Measurements from ENCODE around the gene TNFAIP8.

Gene TNFAIP8

GRCh38 chr5:119370486-119370885, 14.7 kb downstream of the TNFAIP8 start:
- TF ChIP-seq, protein P1, sequence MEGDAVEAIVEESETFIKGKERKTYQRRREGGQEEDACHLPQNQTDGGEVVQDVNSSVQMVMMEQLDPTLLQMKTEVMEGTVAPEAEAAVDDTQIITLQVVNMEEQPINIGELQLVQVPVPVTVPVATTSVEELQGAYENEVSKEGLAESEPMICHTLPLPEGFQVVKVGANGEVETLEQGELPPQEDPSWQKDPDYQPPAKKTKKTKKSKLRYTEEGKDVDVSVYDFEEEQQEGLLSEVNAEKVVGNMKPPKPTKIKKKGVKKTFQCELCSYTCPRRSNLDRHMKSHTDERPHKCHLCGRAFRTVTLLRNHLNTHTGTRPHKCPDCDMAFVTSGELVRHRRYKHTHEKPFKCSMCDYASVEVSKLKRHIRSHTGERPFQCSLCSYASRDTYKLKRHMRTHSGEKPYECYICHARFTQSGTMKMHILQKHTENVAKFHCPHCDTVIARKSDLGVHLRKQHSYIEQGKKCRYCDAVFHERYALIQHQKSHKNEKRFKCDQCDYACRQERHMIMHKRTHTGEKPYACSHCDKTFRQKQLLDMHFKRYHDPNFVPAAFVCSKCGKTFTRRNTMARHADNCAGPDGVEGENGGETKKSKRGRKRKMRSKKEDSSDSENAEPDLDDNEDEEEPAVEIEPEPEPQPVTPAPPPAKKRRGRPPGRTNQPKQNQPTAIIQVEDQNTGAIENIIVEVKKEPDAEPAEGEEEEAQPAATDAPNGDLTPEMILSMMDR (IDR thresholded peaks at IDR 0.05; ENCODE audit: insufficient read depth, low read depth, low read length, missing control alignments) = no peak
- no peak for DNase-seq (ENCODE audit: low read depth)
- no peak overlapping the region for H3K4me3 ChIP-seq (ENCODE audit: low read depth, low read length)

DNA sequence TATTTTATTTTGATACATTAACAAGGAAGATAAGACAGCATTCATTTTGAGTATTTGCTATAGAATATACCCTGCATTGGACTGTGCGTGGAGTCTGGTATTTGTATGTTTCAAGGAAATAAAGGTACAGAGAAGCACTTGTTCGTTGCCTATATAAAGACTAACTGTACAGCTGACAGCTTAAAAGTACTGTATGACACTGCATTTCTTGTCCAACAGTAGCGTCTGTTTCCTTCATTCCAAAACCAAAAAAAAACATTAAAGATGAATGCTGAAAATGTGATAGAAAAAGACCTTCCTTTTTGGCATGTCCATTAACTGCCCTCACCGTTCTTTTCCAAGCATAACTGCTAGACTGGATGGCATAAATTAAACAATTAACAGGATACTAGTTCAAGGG, 15.3 kb downstream of the TNFAIP8 start:
- no peak for DNase-seq (ENCODE audit: low read depth)
- TF ChIP-seq, protein P1 (IDR thresholded peaks at IDR 0.05; ENCODE audit: insufficient read depth, low read depth, low read length, missing control alignments) = no peak
- H3K4me3 ChIP-seq (ENCODE audit: low read depth, low read length) = no peak overlapping the region

- TF ChIP-seq, protein P1 (IDR thresholded peaks at IDR 0.05; ENCODE audit: insufficient read depth, low read depth, low read length, missing control alignments) = no peak
- peak; percentile 73 for DNase-seq (ENCODE audit: low read depth)
- H3K4me3 ChIP-seq (ENCODE audit: low read depth, low read length) = no peak overlapping the region
Observed at GRCh38 chr5:119373449-119373858, 17.6 kb downstream of the TNFAIP8 start.

DNA sequence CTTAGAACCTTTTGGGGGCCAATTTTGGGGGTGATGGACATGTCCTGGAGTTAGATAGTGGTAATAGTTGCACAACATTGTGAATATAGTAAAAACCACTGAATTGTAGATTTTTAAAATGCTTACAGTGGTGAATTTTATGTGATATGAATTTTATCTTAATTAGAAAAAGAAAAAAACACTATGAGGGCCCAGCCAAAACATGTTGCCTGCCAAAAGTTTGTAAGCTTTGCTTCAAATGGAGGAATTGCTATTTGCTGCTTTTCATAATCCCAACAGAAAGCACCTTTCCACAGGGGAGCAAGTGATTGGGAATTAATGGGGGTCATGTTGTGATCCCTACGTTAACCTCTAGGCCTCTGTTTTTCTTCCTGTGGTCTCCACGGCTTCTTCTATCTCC, 19.1 kb downstream of the TNFAIP8 start:
- TF ChIP-seq, protein P1 (IDR thresholded peaks at IDR 0.05; ENCODE audit: insufficient read depth, low read depth, low read length, missing control alignments) = no peak
- no peak for DNase-seq (ENCODE audit: low read depth)
- no peak overlapping the region for H3K4me3 ChIP-seq (ENCODE audit: low read depth, low read length)

DNA sequence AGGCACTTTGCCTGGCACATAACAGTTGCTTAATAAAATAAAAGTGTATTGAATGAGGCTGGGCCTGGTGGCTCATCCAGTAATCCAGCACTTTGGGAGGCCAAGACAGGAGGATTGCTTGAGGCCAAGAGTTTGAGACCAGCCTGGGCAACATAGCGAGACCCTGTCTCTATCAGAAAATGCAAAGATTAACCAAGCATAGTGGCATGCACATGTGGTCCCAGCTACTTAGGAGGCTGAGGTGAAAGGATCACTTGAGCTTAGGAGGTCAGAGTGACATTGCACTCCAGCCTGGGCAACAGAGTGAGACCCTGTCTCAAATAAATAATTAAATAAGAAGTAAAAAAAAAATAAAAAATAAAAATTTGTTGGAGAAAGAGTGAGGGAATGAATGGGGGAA, 21.2 kb downstream of the TNFAIP8 start:
- TF ChIP-seq, protein P1 (IDR thresholded peaks at IDR 0.05; ENCODE audit: insufficient read depth, low read depth, low read length, missing control alignments) = no peak
- no peak for DNase-seq (ENCODE audit: low read depth)
- H3K4me3 ChIP-seq (ENCODE audit: low read depth, low read length) = no peak overlapping the region

DNA sequence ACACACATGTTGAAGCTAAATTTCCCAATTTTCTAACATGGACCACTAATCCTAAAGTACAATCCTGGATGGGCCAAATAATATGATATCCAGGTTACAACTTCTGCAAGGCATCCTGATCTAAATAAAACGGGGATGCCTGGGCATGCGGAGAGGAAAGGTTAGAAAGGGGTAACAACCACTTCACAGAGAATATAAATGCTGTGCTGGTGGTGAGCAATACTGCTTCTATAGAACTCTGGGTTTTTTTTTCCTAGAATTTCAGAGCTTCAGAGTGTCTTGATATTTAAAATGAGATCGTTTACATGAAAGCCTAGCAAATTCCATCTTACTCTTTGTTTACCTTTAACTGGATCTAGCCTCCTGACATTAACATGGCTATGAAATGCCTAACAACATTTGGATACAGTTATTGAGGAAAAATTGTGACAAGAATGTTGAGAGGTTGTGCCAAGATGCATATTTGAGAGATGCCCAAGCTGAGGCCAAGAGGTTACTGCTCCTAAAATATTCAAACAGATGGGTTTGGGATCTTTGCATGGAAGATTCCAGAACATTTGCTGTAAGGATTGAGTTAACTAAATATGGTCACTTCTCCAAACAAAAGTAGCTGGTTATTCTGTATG, 22.4 kb downstream of the TNFAIP8 start:
- no peak overlapping the region for H3K4me3 ChIP-seq (ENCODE audit: low read depth, low read length)
- DNase-seq (ENCODE audit: low read depth) = no peak
- TF ChIP-seq, protein P1 (IDR thresholded peaks at IDR 0.05; ENCODE audit: insufficient read depth, low read depth, low read length, missing control alignments) = no peak

- no peak overlapping the region for H3K4me3 ChIP-seq (ENCODE audit: low read depth, low read length)
- DNase-seq (ENCODE audit: low read depth) = no peak
- TF ChIP-seq, protein P1 (IDR thresholded peaks at IDR 0.05; ENCODE audit: insufficient read depth, low read depth, low read length, missing control alignments) = no peak
Observed at GRCh38 chr5:119379096-119379495, 23.3 kb downstream of the TNFAIP8 start.
